Ectodermal cell (in vitro differentiated cells): Measurements from ENCODE around the gene WDR90.

Source experiments
- H3K27ac ChIP-seq: 2 replicates; pipeline ENCODE4 v1.7.0; 2013; ENCODE audit warnings: mild to moderate bottlenecking, low read depth, low read length; ENCODE audit not compliant: insufficient read depth, poor library complexity, severe bottlenecking
- H3K27me3 ChIP-seq: 2 replicates; pipeline ENCODE4 v1.7.0; 2013; ENCODE audit warnings: mild to moderate bottlenecking, low read length; ENCODE audit not compliant: insufficient read depth, control insufficient read depth, poor library complexity, severe bottlenecking
- H3K36me3 ChIP-seq: one replicate; pipeline ENCODE4 v1.7.0; 2013; ENCODE audit warnings: low read length; ENCODE audit not compliant: control insufficient read depth, insufficient read depth
- H3K4me1 ChIP-seq: one replicate; pipeline ENCODE4 v1.7.0; 2013; ENCODE audit warnings: low read length; ENCODE audit not compliant: control insufficient read depth, insufficient read depth
- H3K4me3 ChIP-seq: 2 replicates; pipeline ENCODE4 v1.7.0; 2013; ENCODE audit warnings: low read depth, low read length, control low read depth; ENCODE audit not compliant: insufficient read depth
- H3K9me3 ChIP-seq: 2 replicates; pipeline ENCODE4 v1.7.0; 2013; ENCODE audit warnings: mild to moderate bottlenecking, low read length, moderate library complexity; ENCODE audit not compliant: control insufficient read depth
- WGBS, 2 experiments: methylation state at CpG; one replicate each; pipeline ENCODE4 v1.1.7; 2013; ENCODE audit warnings: missing lambda C conversion rate in 2 of 2; 5-methylcytosine and 5-hydroxymethylcytosine counted together

WDR90 gene

GRCh38 chr16:700684-701584, 51.8 kb downstream of the WDR90 start:
- peaks cover 5% of the 10 kb centered on the region for H3K4me1 ChIP-seq
- 7 to 8% methylated on average over 76 of the region's 76 CpGs for WGBS, 2 experiments
- no peak overlapping the region for H3K4me3 ChIP-seq
- H3K9me3 ChIP-seq, result no peaks in the 10 kb centered on the region
- H3K27me3 ChIP-seq, result peaks cover 99% of the 10 kb centered on the region
- H3K36me3 ChIP-seq, result no peaks in the 10 kb centered on the region
- H3K27ac ChIP-seq, result no peak overlapping the region

GRCh38 chr16:702341-702740, 53.2 kb downstream of the WDR90 start:
- WGBS, 2 experiments, result 84% methylated on average over 19 of the region's 19 CpGs
- Histone ChIP-seq H3K36me3 (no peaks in the 10 kb centered on the region), H3K27me3 (peaks cover 100% of the 10 kb centered on the region), H3K4me3 (no peak overlapping the region), H3K4me1 (peaks cover 12% of the 10 kb centered on the region), H3K27ac (no peak overlapping the region), H3K9me3 (no peaks in the 10 kb centered on the region)

- H3K4me3 ChIP-seq, result no peak overlapping the region
- H3K9me3 ChIP-seq, result no peaks in the 10 kb centered on the region
- no peaks in the 10 kb centered on the region for H3K36me3 ChIP-seq
- WGBS, 2 experiments, result 81 to 84% methylated on average over 12 of the region's 12 CpGs
- peaks cover 12% of the 10 kb centered on the region for H3K4me1 ChIP-seq
- H3K27ac ChIP-seq, result no peak overlapping the region
- peaks cover 100% of the 10 kb centered on the region for H3K27me3 ChIP-seq
Observed at GRCh38 chr16:703406-703805, 54.2 kb downstream of the WDR90 start.

GRCh38 chr16:704047-704446, 54.9 kb downstream of the WDR90 start:
- Histone ChIP-seq H3K9me3 (no peaks in the 10 kb centered on the region), H3K4me1 (peaks cover 12% of the 10 kb centered on the region), H3K36me3 (no peaks in the 10 kb centered on the region), H3K4me3 (no peak overlapping the region), H3K27me3 (peaks cover 100% of the 10 kb centered on the region), H3K27ac (no peak overlapping the region)
- WGBS, 2 experiments, result 77 to 82% methylated on average over 7 of the region's 7 CpGs

GRCh38 chr16:704552-705380, 55.6 kb downstream of the WDR90 start:
- H3K9me3 ChIP-seq, result no peaks in the 10 kb centered on the region
- peaks cover 98% of the 10 kb centered on the region for H3K27me3 ChIP-seq
- no peaks in the 10 kb centered on the region for H3K36me3 ChIP-seq
- H3K4me1 ChIP-seq, result peaks cover 18% of the 10 kb centered on the region
- WGBS, 2 experiments, result 21 to 23% methylated on average over 50 of the region's 50 CpGs
- no peak overlapping the region for H3K4me3 ChIP-seq
- H3K27ac ChIP-seq, result no peak overlapping the region

- Histone ChIP-seq H3K4me1 (peaks cover 26% of the 10 kb centered on the region), H3K9me3 (no peaks in the 10 kb centered on the region), H3K27me3 (peaks cover 96% of the 10 kb centered on the region), H3K4me3 (peak within 1 kb of the TSS; percentile 13), H3K36me3 (no peaks in the 10 kb centered on the region), H3K27ac (no peak within 1 kb of the TSS)
- 1% methylated on average over 115 of the region's 115 CpGs for WGBS, 2 experiments
Observed at GRCh38 chr16:705431-706188, 56.4 kb downstream of the WDR90 start, which contains the start of gene FBXL16. Gene FBXL16 (minus strand): TSS chr16:705801. CDS start chr16:697405, 8,396 bp downstream.

- Histone ChIP-seq H3K27me3 (peaks cover 96% of the 10 kb centered on the region), H3K4me3 (no peak overlapping the region), H3K36me3 (no peaks in the 10 kb centered on the region), H3K9me3 (no peaks in the 10 kb centered on the region), H3K4me1 (peaks cover 34% of the 10 kb centered on the region), H3K27ac (no peak overlapping the region)
- WGBS, 2 experiments, result 5 to 6% methylated on average over 49 of the region's 49 CpGs
Observed at GRCh38 chr16:706189-707061, 57.3 kb downstream of the WDR90 start.

- Histone ChIP-seq H3K9me3 (no peaks in the 10 kb centered on the region), H3K36me3 (no peaks in the 10 kb centered on the region), H3K4me3 (no peak overlapping the region), H3K4me1 (peaks cover 37% of the 10 kb centered on the region), H3K27ac (no peak overlapping the region), H3K27me3 (peaks cover 94% of the 10 kb centered on the region)
- WGBS, 2 experiments, result 44 to 47% methylated on average over 14 of the region's 14 CpGs
Observed at GRCh38 chr16:707062-707538, 57.9 kb downstream of the WDR90 start.

GRCh38 chr16:708019-708418, 58.9 kb downstream of the WDR90 start:
- H3K9me3 ChIP-seq, result no peaks in the 10 kb centered on the region
- peaks cover 93% of the 10 kb centered on the region for H3K27me3 ChIP-seq
- no peaks in the 10 kb centered on the region for H3K36me3 ChIP-seq
- H3K27ac ChIP-seq, result no peak overlapping the region
- WGBS, 2 experiments, result 61 to 71% methylated on average over 3 of the region's 3 CpGs
- H3K4me1 ChIP-seq, result peaks cover 37% of the 10 kb centered on the region
- no peak overlapping the region for H3K4me3 ChIP-seq
